K562 (cell line): ENCODE data around the gene KCTD19. TPM values are rescaled to one million over a fixed set of nuclear protein-coding genes. Genes with fewer than 3 reads are reported as not detected.

Experiments
- ATAC-seq: fragments of 200-7000 bp; cut with Tn5 transposase; 3 replicates; pipeline ENCODE4 v1.9.1; 2020; ENCODE audit warnings: moderate library complexity
- BruUV-seq: library from RNA; stranded (reverse); fragments of 400-500 nt; replicated peaks from 2 replicates; lab custom pipeline; 2021; lab: Mats Ljungman, UMichigan
- CTCF ChIA-PET: fragments of 300-600 bp; formaldehyde crosslinking; extraction: SDS; loops from one replicate; lab custom pipeline; 2021; ENCODE audit warnings: low intra/inter-chr PET ratio; lab: Yijun Ruan, JAX
- POLR2A ChIA-PET: fragments of 300-600, 350-650 bp; sonication (Branson Sonifier 250); formaldehyde crosslinking; extraction: SDS; loops from one replicate; lab custom pipeline; 2021; ENCODE audit warnings: antibody characterized with exemption, inconsistent platforms; lab: Yijun Ruan, JAX
- DNase-seq, 4 experiments: peaks; one replicate each; pipeline versions ENCODE4 v3.0.0 to v3.0.0-alpha.2; 2011 to 2018; ENCODE audit warnings: low spot score in 3 of 4, mixed read lengths in 3 of 4; ENCODE audit errors: extremely low read depth in 1 of 4
- FAIRE-seq: peaks from 2 replicates; lab custom pipeline; 2011; peaks lifted over from hg19 to GRCh38; lab: Jason Lieb, UNC
- H2AFZ ChIP-seq: 2 replicates; pipeline ENCODE4 v1.6.0; 2011; ENCODE audit warnings: low read depth, low read length, control low read depth, inconsistent platforms
- H3K27ac ChIP-seq: fragments of 200-600 bp; 3 replicates; pipeline ENCODE4 v1.8.0; 2011; ENCODE audit warnings: low read depth, mild to moderate bottlenecking, control low read depth, inconsistent platforms, low read length, moderate library complexity, mixed read lengths; ENCODE audit errors: extremely low read depth
- H3K27me3 ChIP-seq, 2 experiments: fragments of 300-600 bp in 1 of 2; 2 replicates in 1 of 2; 3 replicates in 1 of 2; pipeline versions ENCODE4 v1.6.0 to v1.8.0; 2011; ENCODE audit warnings: inconsistent platforms in 2 of 2, low read length in 2 of 2, mild to moderate bottlenecking in 1 of 2, mixed read lengths in 1 of 2, moderate library complexity in 1 of 2; ENCODE audit not compliant: control insufficient read depth in 2 of 2, insufficient read depth in 2 of 2
- H3K36me3 ChIP-seq: fragments of 300-600 bp; 3 replicates; pipeline ENCODE4 v1.8.0; 2011; ENCODE audit warnings: mild to moderate bottlenecking, low read length, inconsistent platforms; ENCODE audit not compliant: control insufficient read depth, insufficient read depth
- H3K4me1 ChIP-seq, 2 experiments: fragments of 200-600 bp in 1 of 2; replicated peaks in 1 of 2; 2 replicates in 1 of 2; 3 replicates in 1 of 2; pipeline versions ENCODE4 v1.5.1 to v1.8.0; 2011; ENCODE audit warnings: inconsistent platforms in 2 of 2, low read length in 2 of 2, mild to moderate bottlenecking in 1 of 2, mixed read lengths in 1 of 2, moderate library complexity in 1 of 2; ENCODE audit not compliant: control insufficient read depth in 2 of 2, insufficient read depth in 2 of 2
- H3K4me2 ChIP-seq: 2 replicates; pipeline ENCODE4 v1.6.1; 2011; ENCODE audit warnings: low read length, control low read depth, inconsistent platforms, mixed read lengths; ENCODE audit not compliant: insufficient read depth
- H3K4me3 ChIP-seq: fragments of 200-600 bp; sonication (generic), shearing (Covaris generic); 2 replicates; pipeline ENCODE4 v1.5.1; 2016; ENCODE audit warnings: control low read depth, inconsistent platforms
- H3K79me2 ChIP-seq: fragments of 200-600 bp; 3 replicates; pipeline ENCODE4 v1.8.0; 2011; ENCODE audit warnings: low read length, inconsistent platforms; ENCODE audit not compliant: control insufficient read depth, insufficient read depth
- H3K9ac ChIP-seq, 2 experiments: 2 replicates each; pipeline versions ENCODE4 v1.6.0 to v1.6.1; 2011; ENCODE audit warnings: low read depth in 2 of 2, low read length in 2 of 2, control low read depth in 1 of 2, inconsistent platforms in 1 of 2, mild to moderate bottlenecking in 1 of 2, mixed read lengths in 1 of 2; ENCODE audit not compliant: insufficient read depth in 1 of 2
- H3K9me1 ChIP-seq: one replicate; pipeline ENCODE4 v1.6.0; 2011; ENCODE audit warnings: inconsistent platforms, mild to moderate bottlenecking, low read length, moderate library complexity; ENCODE audit not compliant: control insufficient read depth, insufficient read depth
- H3K9me3 ChIP-seq: replicated peaks from 2 replicates; pipeline ENCODE4 v1.5.1; 2011; ENCODE audit warnings: low read depth, low read length, inconsistent platforms; ENCODE audit not compliant: control insufficient read depth, insufficient read depth
- H4K20me1 ChIP-seq: replicated peaks from 2 replicates; pipeline ENCODE4 v1.6.1; 2011; ENCODE audit warnings: low read length, inconsistent platforms, mixed read lengths; ENCODE audit not compliant: control insufficient read depth, insufficient read depth
- EP400 ChIP-seq: fragments of 450-650 bp; IDR thresholded peaks from 2 replicates; pipeline ENCODE4 v1.6.1; 2017; ENCODE audit warnings: antibody characterized with exemption, mild to moderate bottlenecking, moderate library complexity
- ESRRA ChIP-seq: fragments of 450-650 bp; IDR thresholded peaks from 2 replicates; pipeline ENCODE4 v1.6.1; 2014; ENCODE audit warnings: low read depth, mild to moderate bottlenecking, moderate library complexity, borderline replicate concordance
- FOXM1 ChIP-seq, 2 experiments: fragments of 450-650 bp in 1 of 2; sonication (generic) in 1 of 2; formaldehyde crosslinking in 1 of 2; IDR thresholded peaks; 2 replicates each; pipeline versions ENCODE4 v1.6.1 to v1.9.0; 2017 to 2022; ENCODE audit warnings: low read depth in 2 of 2, mild to moderate bottlenecking in 2 of 2, missing genetic modification reagents in 1 of 2, moderate library complexity in 1 of 2
- MTA1 ChIP-seq: fragments of 450-650 bp; IDR thresholded peaks from 2 replicates; pipeline ENCODE4 v1.6.1; 2017; ENCODE audit warnings: borderline replicate concordance
- RBM17 ChIP-seq: fragments of 200-400 bp; formaldehyde crosslinking; IDR thresholded peaks from 2 replicates; pipeline ENCODE4 v1.6.1; 2017; ENCODE audit warnings: low read depth, mild to moderate bottlenecking, low read length, borderline replicate concordance
- ZNF511 ChIP-seq: sonication (generic); formaldehyde crosslinking; IDR thresholded peaks from 2 replicates; pipeline ENCODE4 v1.8.0; 2022; ENCODE audit warnings: mild to moderate bottlenecking, missing genetic modification reagents
- ZNF717 ChIP-seq: fragments of 250-450 bp; sonication (Bioruptor Pico); IDR thresholded peaks from 2 replicates; pipeline ENCODE4 v1.5.0; 2021
- ZNF785 ChIP-seq: fragments of 250-450 bp; sonication (Bioruptor Pico); IDR thresholded peaks from 2 replicates; pipeline ENCODE4 v1.4.0; 2020; ENCODE audit warnings: mild to moderate bottlenecking
- WGBS: fragments of 100-300 bp; shearing (Covaris generic); methylation state at CpG from one replicate; pipeline ENCODE4 v1.1.6; 2016; ENCODE audit warnings: low coverage, mixed read lengths; ENCODE audit not compliant: insufficient coverage; ENCODE audit errors: missing lambda C conversion rate; 5-methylcytosine and 5-hydroxymethylcytosine counted together
- in situ Hi-C: fragments of 300-500 bp; cut with MboI; formaldehyde crosslinking; loops from 4 replicates; pipeline ENCODE4 v1.15.0; 2018; ENCODE audit warnings: inconsistent platforms, mixed read lengths
- intact Hi-C: fragments of 100-400 bp; cut with micrococcal nuclease; formaldehyde crosslinking; loops from 2 replicates; pipeline ENCODE4 v1.14.2; 2022
- polyA plus RNA-seq, 8 experiments: library from polyadenylated mRNA; depleted of rRNA in 4 of 8; stranded (reverse) in 5 of 8; unstranded in 3 of 8; fragments of >200 nt; fragmentation: Nextera tagmentation in 2 of 8; fragmentation: Illumina TruSeq in 1 of 8; extraction: Ambion mirVana in 2 of 8; extraction: Trizol in 1 of 8; gene quantifications; 2 replicates each; pipeline versions ENCODE4 v1.2.1 to v1.2.3, GENCODE V29; 2011 to 2014; ENCODE audit warnings: inconsistent platforms in 1 of 8, missing spikeins in 1 of 8
- total RNA-seq, 7 experiments: library from RNA; depleted of rRNA in 6 of 7; stranded (reverse); fragments of >200 nt in 6 of 7; fragmentation: Illumina TruSeq in 2 of 7; extraction: Trizol in 2 of 7; gene quantifications; 2 replicates each; pipeline versions ENCODE4 v1.2.1 to v1.2.3, GENCODE V29; 2011 to 2021; ENCODE audit warnings: low replicate concordance in 1 of 7
- TF ChIP-seq, protein P1 (sequence below): sonication (generic); formaldehyde crosslinking; IDR thresholded peaks from 2 replicates; pipeline ENCODE4 v1.8.0; 2023; ENCODE audit warnings: missing genetic modification reagents, mild to moderate bottlenecking, borderline replicate concordance
- TF ChIP-seq, protein P2 (sequence below): fragments of 250-450 bp; sonication (Bioruptor Pico); IDR thresholded peaks from 2 replicates; pipeline ENCODE4 v1.6.1; 2021; ENCODE audit warnings: mild to moderate bottlenecking
- TF ChIP-seq, protein P3 (sequence below): fragments of 250-450 bp; sonication (Bioruptor Pico); IDR thresholded peaks from 2 replicates; pipeline ENCODE4 v1.5.0; 2021; ENCODE audit warnings: mild to moderate bottlenecking, moderate library complexity

Gene KCTD19
- total and polyA plus RNA-seq, 9 of the 15 experiments (the other 6 are each of a cell fraction or from before 2014, with no cell fraction given) = 0.03 to 0.91 (median 0.22) TPM; not detected in 2

GRCh38 chr16:67294171-67294757 is 32.3 kb downstream of the KCTD19 start:
- in situ Hi-C loops (no loop called here), intact Hi-C loops (no loop called here)
- H3K27ac ChIP-seq = no peak overlapping the region
- no peak overlapping the region for H3K4me3 ChIP-seq
- 5% methylated on average over 4 of the region's 4 CpGs for WGBS
- ChIA-PET CTCF (interaction anchor here (0.5 kb wide), 1 partner anchor 1747 kb away, joined by 3 read pairs; no protein-coding TSS in a partner anchor), POLR2A (interaction anchor here (0.6 to 0.8 kb wide), 4 partner anchors 11 to 46 kb away, joined by 3 to 4 read pairs (median 3); partner anchors contain the start of gene SLC9A5)
- no peak overlapping the region for H3K4me2 ChIP-seq
- peaks cover 0 to 4% of the 10 kb centered on the region in 2 experiments; a peak in 1 of 5 replicates for H3K4me1 ChIP-seq
- FAIRE-seq = no peak
- no peaks in the 10 kb centered on the region for H3K9me3 ChIP-seq
- no peaks in the 10 kb centered on the region for H4K20me1 ChIP-seq
- H3K9ac ChIP-seq = no peak overlapping the region
- H3K27me3 ChIP-seq = peaks cover 19 to 36% of the 10 kb centered on the region in 2 experiments; a peak in 4 of 5 replicates
- no peaks in the 10 kb centered on the region for H3K79me2 ChIP-seq
- DNase-seq = no peak
- no peak overlapping the region for H2AFZ ChIP-seq
- ATAC-seq = no peak; the same call in 2 of the 3 replicates
- no TSS peak for BruUV-seq
- no peaks in the 10 kb centered on the region for H3K36me3 ChIP-seq
- H3K9me1 ChIP-seq = peaks cover 4% of the 10 kb centered on the region
- TF ChIP-seq ZNF511 (CRISPR knock-in tag) (no peak), ZNF717 (no peak), RBM17 (no peak), EP400 (no peak), ESRRA (no peak), MTA1 (no peak), ZNF785 (CRISPR knock-in tag) (no peak), FOXM1 (IDR thresholded peaks at IDR 0.05; ENCODE audit: low read depth) (no peak), FOXM1 (CRISPR knock-in tag; IDR thresholded peaks at IDR 0.05; ENCODE audit: low read depth) (no peak)
- TF ChIP-seq, protein P1, sequence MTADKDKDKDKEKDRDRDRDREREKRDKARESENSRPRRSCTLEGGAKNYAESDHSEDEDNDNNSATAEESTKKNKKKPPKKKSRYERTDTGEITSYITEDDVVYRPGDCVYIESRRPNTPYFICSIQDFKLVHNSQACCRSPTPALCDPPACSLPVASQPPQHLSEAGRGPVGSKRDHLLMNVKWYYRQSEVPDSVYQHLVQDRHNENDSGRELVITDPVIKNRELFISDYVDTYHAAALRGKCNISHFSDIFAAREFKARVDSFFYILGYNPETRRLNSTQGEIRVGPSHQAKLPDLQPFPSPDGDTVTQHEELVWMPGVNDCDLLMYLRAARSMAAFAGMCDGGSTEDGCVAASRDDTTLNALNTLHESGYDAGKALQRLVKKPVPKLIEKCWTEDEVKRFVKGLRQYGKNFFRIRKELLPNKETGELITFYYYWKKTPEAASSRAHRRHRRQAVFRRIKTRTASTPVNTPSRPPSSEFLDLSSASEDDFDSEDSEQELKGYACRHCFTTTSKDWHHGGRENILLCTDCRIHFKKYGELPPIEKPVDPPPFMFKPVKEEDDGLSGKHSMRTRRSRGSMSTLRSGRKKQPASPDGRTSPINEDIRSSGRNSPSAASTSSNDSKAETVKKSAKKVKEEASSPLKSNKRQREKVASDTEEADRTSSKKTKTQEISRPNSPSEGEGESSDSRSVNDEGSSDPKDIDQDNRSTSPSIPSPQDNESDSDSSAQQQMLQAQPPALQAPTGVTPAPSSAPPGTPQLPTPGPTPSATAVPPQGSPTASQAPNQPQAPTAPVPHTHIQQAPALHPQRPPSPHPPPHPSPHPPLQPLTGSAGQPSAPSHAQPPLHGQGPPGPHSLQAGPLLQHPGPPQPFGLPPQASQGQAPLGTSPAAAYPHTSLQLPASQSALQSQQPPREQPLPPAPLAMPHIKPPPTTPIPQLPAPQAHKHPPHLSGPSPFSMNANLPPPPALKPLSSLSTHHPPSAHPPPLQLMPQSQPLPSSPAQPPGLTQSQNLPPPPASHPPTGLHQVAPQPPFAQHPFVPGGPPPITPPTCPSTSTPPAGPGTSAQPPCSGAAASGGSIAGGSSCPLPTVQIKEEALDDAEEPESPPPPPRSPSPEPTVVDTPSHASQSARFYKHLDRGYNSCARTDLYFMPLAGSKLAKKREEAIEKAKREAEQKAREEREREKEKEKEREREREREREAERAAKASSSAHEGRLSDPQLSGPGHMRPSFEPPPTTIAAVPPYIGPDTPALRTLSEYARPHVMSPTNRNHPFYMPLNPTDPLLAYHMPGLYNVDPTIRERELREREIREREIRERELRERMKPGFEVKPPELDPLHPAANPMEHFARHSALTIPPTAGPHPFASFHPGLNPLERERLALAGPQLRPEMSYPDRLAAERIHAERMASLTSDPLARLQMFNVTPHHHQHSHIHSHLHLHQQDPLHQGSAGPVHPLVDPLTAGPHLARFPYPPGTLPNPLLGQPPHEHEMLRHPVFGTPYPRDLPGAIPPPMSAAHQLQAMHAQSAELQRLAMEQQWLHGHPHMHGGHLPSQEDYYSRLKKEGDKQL (CRISPR knock-in tag) = no peak
- TF ChIP-seq, protein P2, sequence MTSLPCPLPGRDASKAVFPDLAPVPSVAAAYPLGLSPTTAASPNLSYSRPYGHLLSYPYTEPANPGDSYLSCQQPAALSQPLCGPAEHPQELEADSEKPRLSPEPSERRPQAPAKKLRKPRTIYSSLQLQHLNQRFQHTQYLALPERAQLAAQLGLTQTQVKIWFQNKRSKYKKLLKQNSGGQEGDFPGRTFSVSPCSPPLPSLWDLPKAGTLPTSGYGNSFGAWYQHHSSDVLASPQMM (CRISPR knock-in tag) = no peak
- TF ChIP-seq, protein P3, sequence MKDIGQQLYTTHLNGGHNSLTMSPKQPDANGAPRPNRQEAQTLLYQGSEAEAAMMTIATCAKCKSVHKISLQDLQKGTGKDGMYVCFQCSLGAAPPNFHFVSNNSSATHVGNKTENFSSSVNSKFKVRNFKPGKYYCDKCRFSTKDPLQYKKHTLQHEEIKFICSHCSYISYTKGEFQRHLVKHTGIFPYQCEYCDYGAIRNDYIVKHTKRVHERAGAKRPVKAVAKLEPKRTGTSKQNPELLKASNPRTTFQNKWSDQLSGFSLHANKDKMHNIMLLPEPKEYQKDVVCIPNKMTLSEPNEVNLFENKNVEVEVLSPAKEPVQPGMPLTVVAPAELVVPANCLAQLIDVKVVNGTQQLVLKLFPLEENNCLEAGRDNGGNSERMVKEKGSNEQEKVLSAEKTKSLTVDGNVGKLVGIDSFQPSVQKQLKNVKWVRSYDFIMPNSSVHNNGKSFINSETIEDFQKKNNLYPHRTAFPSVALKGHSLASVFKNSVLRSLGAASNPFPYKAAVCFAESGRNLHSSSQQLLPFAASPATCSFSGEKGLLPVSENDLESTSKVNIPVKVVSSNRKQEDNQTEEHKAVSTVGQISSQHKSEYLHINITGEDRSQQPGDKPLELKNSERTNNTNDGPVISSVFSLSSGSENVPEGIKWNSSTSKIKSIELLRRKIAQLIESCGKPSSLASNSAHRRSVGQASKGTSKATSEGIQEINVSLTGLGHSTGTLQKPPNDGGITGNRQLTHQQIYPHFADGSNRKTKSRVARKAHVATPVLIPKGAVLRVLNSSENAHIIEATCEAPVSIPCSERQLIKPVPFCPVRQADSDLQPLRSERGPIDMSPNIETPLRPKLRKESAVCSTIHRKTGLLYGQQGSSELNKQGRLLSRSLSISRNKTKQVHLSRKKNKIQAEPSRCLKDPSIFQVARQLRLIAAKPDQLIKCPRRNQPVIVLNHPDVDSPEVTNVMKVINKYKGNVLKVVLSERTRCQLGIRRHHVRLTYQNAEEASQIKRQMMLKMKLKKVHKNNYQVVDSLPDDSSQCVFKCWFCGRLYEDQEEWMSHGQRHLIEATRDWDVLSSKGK (CRISPR knock-in tag) = no peak
